GM19467 (cell line): ENCODE results near the gene SLAMF7.

ENCODE experiments used
- ATAC-seq: cut with Tn5 transposase; IDR thresholded peaks from one replicate; pipeline ENCODE4 v1.9.1; 2021; ENCODE audit warnings: mild to moderate bottlenecking, moderate library complexity; ENCODE audit not compliant: unreplicated experiment

Gene SLAMF7

GRCh38 chr1:160799641-160800040 is 60.6 kb downstream of the SLAMF7 start:
- no peak for ATAC-seq

GRCh38 chr1:160800142-160800541 is 61.1 kb downstream of the SLAMF7 start:
- no peak for ATAC-seq

GRCh38 chr1:160800645-160801408 is 61.8 kb downstream of the SLAMF7 start:
- no peak for ATAC-seq

- ATAC-seq = no peak
Measured at GRCh38 chr1:160801836-160802580, 63.0 kb downstream of the SLAMF7 start.
